Neural progenitor cell (in vitro differentiated cells): ENCODE data around the gene DNASE2. TPM values are rescaled to one million over a fixed set of nuclear protein-coding genes. Genes with fewer than 3 reads are reported as not detected.
A peak's percentile ranks its signal among the peaks of the same experiment; 100 is the strongest.

Experiments used
- DNase-seq: peaks from one replicate; pipeline ENCODE4 v3.0.0-alpha.2; 2016; ENCODE audit warnings: low spot score
- H2AFZ ChIP-seq: fragments of 200-600 bp; sonication (generic); replicated peaks from 2 replicates; pipeline ENCODE4 v1.6.1; 2016; ENCODE audit warnings: antibody characterized with exemption
- H3F3A ChIP-seq: fragments of 200-600 bp; sonication (generic); 2 replicates; pipeline ENCODE4 v1.6.1; 2016; ENCODE audit warnings: antibody characterized with exemption, low read depth
- H3K27ac ChIP-seq: fragments of 200-600 bp; sonication (generic); 2 replicates; pipeline ENCODE4 v1.5.1; 2016; ENCODE audit warnings: mild to moderate bottlenecking
- H3K27me3 ChIP-seq: fragments of 200-600 bp; sonication (generic); 2 replicates; pipeline ENCODE4 v1.6.1; 2016; ENCODE audit warnings: mild to moderate bottlenecking, moderate library complexity
- H3K36me3 ChIP-seq: fragments of 200-600 bp; sonication (generic); 2 replicates; pipeline ENCODE4 v1.5.1; 2016
- H3K4me1 ChIP-seq: fragments of 200-600 bp; sonication (generic); 2 replicates; pipeline ENCODE4 v1.6.1; 2016; ENCODE audit warnings: mixed run types
- H3K4me2 ChIP-seq: fragments of 200-600 bp; sonication (generic); 2 replicates; pipeline ENCODE4 v1.6.1; 2016
- H3K4me3 ChIP-seq: fragments of 200-600 bp; sonication (generic); 2 replicates; pipeline ENCODE4 v1.5.1; 2016
- H3K79me2 ChIP-seq: fragments of 200-600 bp; sonication (generic); 2 replicates; pipeline ENCODE4 v1.6.1; 2016; ENCODE audit warnings: low read depth
- H3K9ac ChIP-seq: fragments of 200-600 bp; sonication (generic); 2 replicates; pipeline ENCODE4 v1.6.1; 2016
- H3K9me3 ChIP-seq: fragments of 200-600 bp; sonication (generic); 2 replicates; pipeline ENCODE4 v1.5.1; 2016; ENCODE audit warnings: low read depth
- H4K20me1 ChIP-seq: fragments of 200-600 bp; sonication (generic); 2 replicates; pipeline ENCODE4 v1.6.1; 2016; ENCODE audit warnings: low read depth
- H3K27ac Mint-ChIP-seq: 3 replicates; pipeline ENCODE4 v1.8.0; 2021; ENCODE audit warnings: mixed read lengths
- H3K27me3 Mint-ChIP-seq: 2 replicates; pipeline ENCODE4 v1.8.0; 2022; ENCODE audit warnings: low read depth, mild to moderate bottlenecking, inconsistent platforms, moderate library complexity, mixed read lengths; ENCODE audit not compliant: insufficient read depth
- H3K36me3 Mint-ChIP-seq: 3 replicates; pipeline ENCODE4 v1.8.0; 2021; ENCODE audit warnings: mixed read lengths
- H3K4me1 Mint-ChIP-seq: 3 replicates; pipeline ENCODE4 v1.8.0; 2021; ENCODE audit warnings: mixed read lengths
- H3K4me3 Mint-ChIP-seq: 3 replicates; pipeline ENCODE4 v1.8.0; 2021; ENCODE audit warnings: mild to moderate bottlenecking, moderate library complexity, mixed read lengths
- H3K9me3 Mint-ChIP-seq: 3 replicates; pipeline ENCODE4 v1.8.0; 2020; ENCODE audit warnings: mixed read lengths
- CTCF ChIP-seq: fragments of 200-600 bp; sonication (generic); IDR thresholded peaks from 2 replicates; pipeline ENCODE4 v1.5.1; 2017; ENCODE audit warnings: antibody characterized with exemption, mild to moderate bottlenecking
- EZH2 ChIP-seq: fragments of 200-600 bp; sonication (generic); IDR thresholded peaks from 2 replicates; pipeline ENCODE4 v1.6.1; 2017; ENCODE audit warnings: antibody characterized with exemption, mild to moderate bottlenecking, moderate library complexity
- EZH2phosphoT487 ChIP-seq: fragments of 200-600 bp; sonication (generic); IDR thresholded peaks from 2 replicates; pipeline ENCODE4 v1.6.1; 2017; ENCODE audit warnings: antibody characterized with exemption
- total RNA-seq: library from RNA; depleted of rRNA; stranded (reverse); fragments of >200 nt; gene quantifications from 2 replicates; pipeline ENCODE4 v1.2.3, GENCODE V29; 2015; ENCODE audit warnings: low replicate concordance

The DNASE2 gene
- total RNA-seq, 1 donor from 2014 or later: 8.7 TPM

GRCh38 chr19:12867120-12868099 lies 13.8 kb downstream of the DNASE2 start:
- peak; percentile 93 for DNase-seq
- peaks cover 13% of the 10 kb centered on the region for H3F3A ChIP-seq
- H3K27me3 ChIP-seq: no peaks in the 10 kb centered on the region
- H3K36me3 ChIP-seq: no peaks in the 10 kb centered on the region
- Mint-ChIP-seq H3K27ac (no peak overlapping the region), H3K4me3 (peak overlapping the region; percentile 83), H3K4me1 (peaks cover 9% of the 10 kb centered on the region), H3K36me3 (peaks cover 14% of the 10 kb centered on the region), H3K27me3 (peaks cover 19% of the 10 kb centered on the region), H3K9me3 (peaks cover 2% of the 10 kb centered on the region)
- H3K4me1 ChIP-seq: peaks cover 5% of the 10 kb centered on the region
- H3K4me2 ChIP-seq: peak overlapping the region; percentile 90
- TF ChIP-seq EZH2: no peak
- no peak for TF ChIP-seq EZH2phosphoT487
- peak; percentile 31 for TF ChIP-seq CTCF
- H2AFZ ChIP-seq: peak overlapping the region; percentile 84
- no peaks in the 10 kb centered on the region for H4K20me1 ChIP-seq
- H3K9ac ChIP-seq: no peak overlapping the region
- no peaks in the 10 kb centered on the region for H3K9me3 ChIP-seq
- H3K27ac ChIP-seq: no peak overlapping the region
- H3K79me2 ChIP-seq: no peaks in the 10 kb centered on the region
- peak overlapping the region; percentile 58 for H3K4me3 ChIP-seq

GRCh38 chr19:12866416-12867119 lies 14.7 kb downstream of the DNASE2 start:
- peaks cover 7% of the 10 kb centered on the region for H3K36me3 Mint-ChIP-seq
- no peaks in the 10 kb centered on the region for H3K36me3 ChIP-seq
- no peak overlapping the region for H2AFZ ChIP-seq
- H3K79me2 ChIP-seq: no peaks in the 10 kb centered on the region
- H3K27me3 ChIP-seq: no peaks in the 10 kb centered on the region
- H3K27me3 Mint-ChIP-seq: peaks cover 15% of the 10 kb centered on the region
- H3K4me3 Mint-ChIP-seq: peak overlapping the region; percentile 66
- H3K4me3 ChIP-seq: peak overlapping the region; percentile 58
- peak overlapping the region; percentile 90 for H3K4me2 ChIP-seq
- TF ChIP-seq CTCF (no peak), EZH2 (no peak), EZH2phosphoT487 (no peak)
- peaks cover 5% of the 10 kb centered on the region for H3K4me1 ChIP-seq
- H3K9me3 ChIP-seq: no peaks in the 10 kb centered on the region
- peak; percentile 20 for DNase-seq
- H3F3A ChIP-seq: peaks cover 13% of the 10 kb centered on the region
- H3K9ac ChIP-seq: no peak overlapping the region
- no peaks in the 10 kb centered on the region for H3K9me3 Mint-ChIP-seq
- H4K20me1 ChIP-seq: no peaks in the 10 kb centered on the region
- no peak overlapping the region for H3K27ac ChIP-seq
- peaks cover 9% of the 10 kb centered on the region for H3K4me1 Mint-ChIP-seq
- H3K27ac Mint-ChIP-seq: no peak overlapping the region

GRCh38 chr19:12865746-12866415 lies 15.4 kb downstream of the DNASE2 start:
- H3K4me1 ChIP-seq: peaks cover 5% of the 10 kb centered on the region
- peaks cover 13% of the 10 kb centered on the region for H3F3A ChIP-seq
- H3K27me3 Mint-ChIP-seq: peaks cover 12% of the 10 kb centered on the region
- H3K4me2 ChIP-seq: no peak overlapping the region
- no peaks in the 10 kb centered on the region for H3K9me3 ChIP-seq
- no peak overlapping the region for H3K27ac Mint-ChIP-seq
- H3K27ac ChIP-seq: no peak overlapping the region
- peak; percentile 13 for DNase-seq
- H4K20me1 ChIP-seq: no peaks in the 10 kb centered on the region
- H3K4me3 Mint-ChIP-seq: peak overlapping the region; percentile 66
- no peaks in the 10 kb centered on the region for H3K79me2 ChIP-seq
- H3K9ac ChIP-seq: no peak overlapping the region
- peaks cover 8% of the 10 kb centered on the region for H3K36me3 Mint-ChIP-seq
- TF ChIP-seq EZH2 (no peak), EZH2phosphoT487 (no peak), CTCF (no peak)
- H3K4me3 ChIP-seq: no peak overlapping the region
- H2AFZ ChIP-seq: no peak overlapping the region
- H3K4me1 Mint-ChIP-seq: peaks cover 9% of the 10 kb centered on the region
- no peaks in the 10 kb centered on the region for H3K36me3 ChIP-seq
- no peaks in the 10 kb centered on the region for H3K9me3 Mint-ChIP-seq
- H3K27me3 ChIP-seq: no peaks in the 10 kb centered on the region
